HG02852 (cell line): Measurements from ENCODE around the gene SCRN1.

Source experiments
- ATAC-seq: cut with Tn5 transposase; IDR thresholded peaks from one replicate; pipeline ENCODE4 v1.9.1; 2021; ENCODE audit warnings: mild to moderate bottlenecking, moderate library complexity; ENCODE audit not compliant: unreplicated experiment

The SCRN1 gene

DNA sequence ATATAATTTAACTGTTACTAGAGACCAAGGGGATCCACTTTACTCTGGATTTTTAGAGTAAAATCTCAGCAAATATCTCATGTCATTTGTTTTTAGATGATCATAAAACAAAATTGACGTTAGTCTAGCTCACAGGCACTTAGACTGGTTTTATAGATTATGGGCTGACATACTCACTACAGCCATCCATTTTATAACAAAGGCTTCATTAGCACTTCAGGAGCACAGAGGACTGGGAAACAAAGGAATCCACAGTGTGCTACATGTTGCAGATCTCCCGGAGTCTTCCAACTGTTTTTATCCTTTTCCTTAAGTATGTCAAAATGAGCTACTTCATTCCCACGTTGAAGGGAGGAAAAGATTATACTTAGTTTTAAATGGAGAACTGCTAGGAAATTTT is 15.9 kb upstream of the SCRN1 start:
- no peak for ATAC-seq

DNA sequence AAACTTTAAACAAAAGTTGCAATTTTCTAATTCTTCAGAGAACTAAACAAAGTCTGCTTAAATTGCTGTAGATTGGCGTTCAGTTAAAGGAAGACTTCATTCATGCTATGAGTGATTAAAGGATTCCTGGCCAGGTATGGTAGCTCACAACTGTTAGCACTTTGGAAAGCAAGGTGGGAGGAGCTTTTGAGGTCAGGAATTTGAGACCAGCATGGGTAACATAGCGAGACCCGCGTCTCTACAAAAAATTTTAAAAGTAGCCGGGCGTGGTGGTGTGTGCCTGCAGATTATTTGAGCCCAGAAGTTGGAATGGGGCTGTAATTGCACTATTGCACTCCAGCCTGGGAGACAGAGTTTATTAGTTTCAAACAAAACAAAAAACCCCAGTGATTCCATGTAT is 13.5 kb upstream of the SCRN1 start:
- no peak for ATAC-seq

DNA sequence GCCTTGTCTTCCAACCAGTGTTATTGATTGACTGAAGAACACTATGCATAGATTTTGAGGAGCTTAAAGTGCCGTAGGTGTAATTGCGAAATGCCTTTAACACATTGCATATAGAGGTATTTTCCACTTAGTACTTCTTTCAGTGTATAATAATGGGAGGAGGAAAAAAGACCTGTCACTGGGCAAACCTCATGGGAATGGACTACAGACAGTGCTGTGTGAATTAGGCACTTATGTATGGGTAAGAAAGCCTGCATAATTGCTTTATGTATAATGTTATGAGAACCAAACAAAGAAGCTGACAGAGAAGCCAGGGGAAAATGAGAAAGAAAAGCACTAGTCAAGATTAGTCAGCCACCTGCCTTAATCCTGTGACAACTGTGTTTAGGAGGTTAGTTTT is 12.4 kb upstream of the SCRN1 start:
- no peak for ATAC-seq

DNA sequence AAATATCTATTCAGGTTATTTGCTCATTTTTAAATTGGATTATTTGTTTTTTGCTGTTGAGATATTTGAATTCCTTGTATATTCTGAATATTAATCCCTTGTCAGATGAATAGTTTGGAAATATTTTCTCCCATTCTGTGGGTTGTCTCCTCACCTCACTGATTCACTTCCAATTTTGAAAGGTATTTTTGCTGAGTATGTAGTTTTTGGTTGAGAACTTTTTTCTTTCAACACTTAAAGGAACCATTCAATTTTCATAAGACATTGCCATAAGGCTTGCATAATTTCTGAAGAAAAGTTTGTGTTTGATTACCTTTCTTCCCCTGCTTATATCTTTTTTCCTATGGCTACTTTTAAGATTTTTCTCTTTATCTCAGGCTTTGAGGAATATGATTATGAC is 8.9 kb upstream of the SCRN1 start:
- ATAC-seq = no peak

DNA sequence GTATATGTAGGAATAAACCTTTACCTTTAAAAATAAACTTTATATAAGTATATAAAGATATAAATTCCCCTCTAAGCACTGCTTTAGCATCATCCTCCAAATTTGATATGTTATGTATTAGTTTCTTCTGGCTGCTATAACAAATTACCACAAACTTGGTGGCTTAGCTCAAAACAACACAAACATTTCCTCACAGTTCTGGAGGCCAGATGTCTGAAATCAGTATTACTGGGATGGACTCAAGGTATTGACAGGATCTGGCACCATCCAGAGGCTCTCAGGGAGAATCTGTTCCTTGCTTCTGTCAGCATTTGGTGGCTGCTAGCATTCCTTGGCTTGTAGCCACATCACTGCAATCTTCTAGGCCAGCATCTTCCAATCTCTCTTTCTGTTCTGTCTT is 6.7 kb upstream of the SCRN1 start:
- no peak for ATAC-seq

DNA sequence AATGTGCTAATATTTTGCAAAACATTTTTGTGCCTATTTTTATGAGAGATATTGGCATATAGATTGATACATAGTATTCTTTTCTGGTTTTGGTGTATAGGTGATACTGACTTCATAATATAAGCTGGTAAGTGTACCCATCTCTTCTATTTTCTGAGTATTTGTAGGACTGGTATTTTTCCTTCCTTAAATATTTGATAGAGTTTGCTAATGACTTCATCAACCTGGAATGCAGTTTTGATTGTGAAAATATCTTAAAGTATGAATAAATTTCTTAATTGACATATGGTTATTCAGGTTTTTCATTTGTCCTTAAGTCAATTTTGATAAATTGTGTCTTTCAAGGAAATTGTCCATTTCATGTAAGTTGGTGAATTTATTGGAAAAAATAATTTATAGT is 6.1 kb upstream of the SCRN1 start:
- no peak for ATAC-seq

DNA sequence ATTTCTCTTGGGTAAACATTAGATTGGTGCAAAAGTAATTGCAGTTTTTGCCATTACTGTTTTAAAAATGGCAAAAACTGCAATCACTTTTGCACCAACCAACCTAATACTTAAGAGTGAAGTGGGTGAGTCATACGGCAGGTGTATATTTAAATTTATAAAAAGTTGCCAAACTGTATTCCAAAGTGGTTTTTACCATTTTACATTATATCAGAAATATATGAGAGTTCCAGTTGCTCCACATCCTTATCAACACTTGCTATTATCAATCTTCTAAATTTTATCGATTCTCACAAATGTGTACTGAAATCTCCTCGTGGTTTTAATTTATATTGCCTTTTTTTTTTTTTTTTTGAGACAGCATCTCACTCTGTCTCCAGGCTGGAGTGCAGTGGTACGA is 3.5 kb upstream of the SCRN1 start:
- ATAC-seq = no peak

DNA sequence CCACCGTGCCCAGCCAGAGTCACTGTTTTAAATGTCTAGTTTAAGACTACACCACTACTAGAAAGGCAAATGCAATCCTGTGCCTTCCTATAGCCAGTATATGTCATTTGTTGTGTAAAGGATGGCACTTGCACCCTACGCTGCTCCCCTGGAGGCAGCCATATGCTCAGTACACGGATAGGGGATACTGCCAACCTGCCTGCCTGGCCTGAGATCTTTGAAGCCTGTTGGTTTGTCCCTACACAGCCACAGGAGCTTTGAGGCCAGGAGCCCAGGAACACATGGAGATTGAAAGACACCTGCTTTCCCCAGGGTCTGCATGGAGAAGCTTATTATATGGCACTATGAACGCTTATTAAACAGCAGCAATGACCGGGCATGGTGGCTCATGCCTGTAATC is 2.3 kb upstream of the SCRN1 start:
- ATAC-seq = no peak

DNA sequence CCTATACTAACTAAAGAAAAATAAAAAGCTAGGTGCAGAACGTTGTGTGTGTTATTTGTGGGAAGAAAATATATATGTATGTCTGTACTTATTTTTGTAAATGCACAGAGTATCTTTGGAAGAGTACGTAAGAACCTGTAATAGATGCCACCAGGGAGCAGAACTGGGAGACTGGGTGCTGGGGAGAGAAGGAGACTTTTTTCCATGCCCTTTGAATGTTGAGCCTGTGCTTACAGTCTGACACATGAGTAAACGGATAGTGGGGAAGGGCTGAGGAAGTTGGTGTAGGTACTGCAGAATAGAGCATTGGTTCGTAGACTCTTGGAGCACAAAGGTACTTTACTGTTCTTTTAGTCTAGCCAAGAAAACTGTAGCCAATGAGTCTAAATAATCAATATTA is 1.3 kb upstream of the SCRN1 start:
- no peak for ATAC-seq

DNA sequence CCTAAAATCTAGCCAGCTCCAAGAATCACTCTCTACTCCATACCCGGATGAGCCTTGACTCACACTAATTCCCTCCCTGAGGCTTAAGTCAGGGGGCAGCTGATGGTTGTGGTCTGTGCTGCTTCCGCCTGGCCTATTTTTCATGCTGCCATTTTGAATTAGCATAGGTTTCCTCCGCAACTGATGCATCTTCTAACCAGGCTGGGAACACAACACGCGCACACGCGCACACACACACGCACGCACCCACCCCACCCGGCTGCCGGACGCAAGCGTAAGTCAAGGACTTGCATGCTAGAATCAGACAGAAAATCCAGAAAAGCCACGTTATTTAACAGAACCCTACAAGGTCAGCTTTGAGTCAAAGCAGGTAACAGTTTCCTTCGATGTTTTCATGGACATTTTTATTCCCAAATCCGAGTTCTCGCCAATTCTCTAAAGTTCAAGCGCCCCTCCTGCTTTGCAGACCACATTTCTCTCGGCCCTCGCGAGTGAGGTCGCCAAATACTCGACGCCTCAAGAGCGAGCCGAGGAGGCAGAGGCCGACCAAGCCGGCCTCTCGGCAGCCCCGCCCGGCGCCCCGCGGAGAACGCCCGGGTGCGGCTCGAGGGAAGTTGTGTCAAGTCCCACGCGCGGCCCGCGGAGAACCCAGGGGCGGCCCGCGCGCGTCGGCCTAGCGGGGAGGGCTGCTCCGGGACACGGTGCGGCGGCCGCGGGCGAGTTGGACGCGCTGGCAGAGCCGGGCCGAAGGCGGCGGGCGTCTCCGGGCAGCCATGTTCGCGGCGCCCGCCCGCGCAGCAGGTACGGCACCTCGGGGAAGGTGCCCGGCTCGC is 961 bp downstream of the SCRN1 start:
- ATAC-seq = peak; percentile 32

DNA sequence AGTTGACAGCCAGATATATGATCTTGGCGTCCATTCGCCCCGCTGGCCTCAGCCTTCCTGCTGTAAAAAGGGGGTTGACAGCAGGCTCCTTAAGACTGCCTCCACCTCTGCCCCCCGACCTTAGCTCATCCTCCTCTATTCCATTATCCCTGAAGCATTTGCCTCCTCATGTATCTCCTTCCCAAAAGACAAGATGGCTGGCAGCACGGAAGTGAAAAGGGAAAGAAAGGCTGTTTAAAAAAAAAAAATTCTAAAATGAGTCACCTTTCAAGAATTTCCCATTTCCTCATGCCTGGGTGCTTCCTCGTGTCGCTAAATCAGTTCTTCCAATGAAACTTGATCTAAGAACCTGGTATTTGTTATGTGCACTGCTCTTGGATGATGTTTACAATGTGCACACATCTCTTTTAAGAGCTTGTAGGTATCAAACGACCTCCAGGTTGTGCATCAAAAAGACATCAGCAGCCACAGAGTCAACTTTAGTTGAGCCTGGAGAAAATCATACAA is 1.7 kb downstream of the SCRN1 start:
- ATAC-seq = no peak

DNA sequence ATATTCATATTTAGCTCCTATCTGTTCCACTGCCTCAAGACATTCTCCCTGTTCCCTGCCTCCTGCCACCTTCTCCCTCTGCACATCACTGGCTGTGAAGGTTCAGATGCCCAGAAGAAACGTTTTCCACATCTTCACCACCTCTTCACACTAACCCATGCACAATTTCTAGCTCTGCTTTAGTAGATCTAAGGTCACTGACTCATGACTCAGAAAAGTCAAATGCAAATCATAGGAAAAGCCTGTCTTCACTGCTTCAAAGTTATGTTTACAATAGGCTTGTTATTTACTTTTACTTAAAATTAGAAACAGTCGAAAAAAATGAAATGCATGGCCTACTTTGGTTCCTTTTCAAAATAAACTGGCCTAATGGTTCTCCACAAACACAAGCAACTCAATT is 2.5 kb downstream of the SCRN1 start:
- ATAC-seq = no peak

DNA sequence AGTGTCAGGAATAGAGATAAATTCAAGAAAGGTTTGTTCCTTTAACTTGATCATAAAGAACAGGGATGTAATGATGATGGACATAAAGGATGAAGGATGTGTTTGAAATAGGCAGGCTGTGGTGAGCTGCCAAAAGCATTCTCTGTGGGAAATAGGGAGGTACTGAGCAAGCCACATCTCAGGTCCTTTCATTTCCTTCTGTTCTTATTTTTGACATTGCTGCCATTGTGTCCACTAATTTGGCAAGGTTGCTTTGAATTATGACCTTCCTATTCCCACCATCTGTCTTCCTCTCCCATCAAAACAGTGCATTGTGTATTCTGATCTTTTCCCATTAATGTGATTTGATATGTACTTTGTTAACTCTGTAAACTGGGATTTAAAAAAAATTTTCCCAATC is 9.4 kb downstream of the SCRN1 start:
- no peak for ATAC-seq

DNA sequence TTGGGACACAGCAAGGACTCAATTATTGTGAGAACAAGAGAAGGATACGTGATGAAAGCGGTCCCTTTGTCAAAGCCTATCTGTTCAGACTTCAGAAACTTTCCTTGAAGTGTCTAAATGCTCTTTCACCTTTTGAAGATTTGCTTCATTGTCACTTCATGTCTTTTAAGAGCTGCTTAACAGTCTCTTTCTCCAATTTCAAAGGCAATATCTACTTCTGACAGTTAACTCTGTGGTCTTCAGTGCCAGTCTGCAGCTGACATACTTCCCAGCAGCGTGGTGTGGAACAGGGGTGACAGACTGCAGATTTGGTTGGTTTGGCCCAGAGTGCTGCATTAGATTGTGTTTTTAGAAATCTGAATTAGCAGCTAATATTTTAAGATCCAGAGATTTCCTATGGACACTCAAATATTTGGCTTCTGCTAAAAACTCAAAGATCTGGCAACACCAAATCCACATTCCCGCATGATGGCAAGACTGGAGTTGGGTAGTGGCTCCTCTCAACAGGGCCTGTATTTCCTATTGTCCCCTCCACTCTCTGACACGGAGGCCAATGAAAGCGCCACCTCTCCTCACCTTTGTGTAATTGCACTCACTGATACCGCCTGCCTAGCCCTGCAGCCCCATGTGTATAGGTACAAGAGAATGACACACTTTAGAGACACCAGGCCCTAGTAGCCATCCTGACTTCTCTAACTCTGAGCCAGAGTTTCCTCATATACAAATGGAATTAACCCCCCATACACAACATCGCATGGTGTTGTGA is 11.5 kb downstream of the SCRN1 start:
- no peak for ATAC-seq

DNA sequence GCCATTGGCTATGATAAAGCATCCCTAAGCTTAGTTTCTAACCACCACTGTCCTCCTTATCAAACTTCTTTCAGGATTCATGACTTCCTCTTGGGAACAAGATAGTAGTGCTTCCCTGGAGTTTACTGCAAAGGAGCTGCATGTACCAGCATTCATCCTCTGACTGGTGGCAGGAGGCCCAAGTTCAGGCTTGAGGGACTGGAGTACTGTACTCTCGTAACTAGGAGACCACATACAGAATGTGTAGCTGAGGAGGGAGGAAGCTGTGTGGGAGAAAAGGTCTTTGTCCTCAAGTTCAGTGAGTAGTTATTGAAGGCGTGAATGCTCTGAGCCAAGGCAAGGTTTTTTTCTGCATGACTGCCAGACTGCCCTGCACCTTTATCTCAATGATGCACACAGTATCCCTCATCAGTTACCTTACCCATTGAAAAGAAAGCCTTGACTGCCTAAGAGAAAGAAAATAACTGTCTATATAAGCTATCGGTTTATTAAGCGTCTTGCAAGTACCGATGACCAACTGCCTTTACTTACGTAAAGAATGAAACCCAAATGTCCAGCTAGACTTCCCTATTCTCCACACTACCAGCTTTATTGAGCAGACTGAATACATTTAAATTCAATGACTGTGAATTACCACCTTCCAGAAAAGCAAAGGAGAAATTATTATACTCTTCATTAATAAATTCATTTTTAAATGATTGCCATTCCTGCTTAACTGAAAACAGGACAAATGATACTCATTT is 12.8 kb downstream of the SCRN1 start:
- ATAC-seq = no peak

DNA sequence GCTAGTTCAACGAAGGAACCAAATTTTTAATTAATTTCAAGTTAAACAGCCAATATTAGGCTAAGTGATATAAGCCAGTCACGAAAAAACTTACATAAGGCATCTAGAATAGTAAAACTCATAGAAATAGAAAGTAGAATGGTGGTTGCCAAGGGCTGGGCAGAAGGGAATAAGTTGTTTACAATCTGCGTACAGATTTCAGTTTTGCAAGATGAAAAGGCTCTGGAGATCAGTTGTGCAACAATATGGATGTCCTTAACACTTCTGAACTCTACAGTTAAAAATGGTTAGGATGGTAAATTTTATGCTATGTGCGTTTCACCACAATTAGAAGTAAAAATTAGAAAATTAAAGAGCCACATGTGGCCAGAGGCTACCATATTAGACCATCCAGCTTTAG is 13.3 kb downstream of the SCRN1 start:
- ATAC-seq = no peak

DNA sequence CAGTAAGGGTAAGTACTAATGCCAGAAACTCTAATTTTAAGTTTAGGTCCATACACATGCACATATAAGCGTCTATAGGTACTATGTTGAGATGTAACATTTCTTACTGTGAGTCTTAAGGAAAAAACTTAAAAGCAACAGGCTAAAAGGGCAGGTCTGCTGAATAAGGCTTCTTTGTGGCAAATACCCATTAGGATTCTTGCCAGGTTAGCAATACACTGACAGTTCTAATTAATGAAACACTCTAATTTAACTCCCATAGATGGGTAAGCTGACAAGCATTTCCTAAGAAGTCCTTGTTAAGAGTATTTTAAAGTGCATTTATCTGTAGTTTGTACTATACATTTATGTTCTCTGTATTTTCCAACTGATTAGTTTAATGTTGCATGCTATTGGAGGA is 14.0 kb downstream of the SCRN1 start:
- ATAC-seq = no peak

DNA sequence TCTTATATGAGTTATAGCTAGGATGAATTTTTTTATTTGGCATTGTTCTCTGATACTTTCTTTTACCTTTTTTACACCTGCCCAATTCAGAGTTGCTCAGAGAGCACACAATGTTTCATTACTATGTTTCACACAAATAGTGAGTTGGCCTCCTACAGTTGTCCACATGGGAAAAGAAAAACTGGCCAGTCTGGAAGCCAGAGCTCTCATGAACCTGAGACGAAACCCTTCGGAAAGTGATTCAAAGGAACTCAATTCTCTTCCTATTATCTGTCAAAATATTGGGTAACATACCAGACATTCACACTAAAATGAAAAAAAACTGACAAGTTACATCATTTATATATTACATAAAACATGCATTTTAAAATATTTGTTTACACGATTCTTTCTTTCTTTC is 15.3 kb downstream of the SCRN1 start:
- no peak for ATAC-seq

DNA sequence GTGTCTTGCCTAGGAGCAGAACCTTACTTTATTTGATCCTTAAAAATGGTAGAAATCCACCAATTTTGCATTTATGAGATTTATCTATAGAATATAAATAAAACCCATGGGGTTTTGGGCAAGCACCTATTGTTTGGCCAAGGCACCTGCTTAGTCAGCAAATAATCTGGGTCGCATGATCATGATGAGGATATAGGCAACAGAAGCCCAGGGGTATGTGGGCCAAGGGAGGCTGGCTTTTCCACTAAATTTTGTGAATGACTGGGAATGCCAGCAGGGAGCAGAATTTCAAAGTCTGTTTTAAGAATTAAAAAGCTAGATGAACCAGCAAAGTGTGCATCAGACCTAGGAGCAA is 17.3 kb downstream of the SCRN1 start:
- ATAC-seq = no peak

DNA sequence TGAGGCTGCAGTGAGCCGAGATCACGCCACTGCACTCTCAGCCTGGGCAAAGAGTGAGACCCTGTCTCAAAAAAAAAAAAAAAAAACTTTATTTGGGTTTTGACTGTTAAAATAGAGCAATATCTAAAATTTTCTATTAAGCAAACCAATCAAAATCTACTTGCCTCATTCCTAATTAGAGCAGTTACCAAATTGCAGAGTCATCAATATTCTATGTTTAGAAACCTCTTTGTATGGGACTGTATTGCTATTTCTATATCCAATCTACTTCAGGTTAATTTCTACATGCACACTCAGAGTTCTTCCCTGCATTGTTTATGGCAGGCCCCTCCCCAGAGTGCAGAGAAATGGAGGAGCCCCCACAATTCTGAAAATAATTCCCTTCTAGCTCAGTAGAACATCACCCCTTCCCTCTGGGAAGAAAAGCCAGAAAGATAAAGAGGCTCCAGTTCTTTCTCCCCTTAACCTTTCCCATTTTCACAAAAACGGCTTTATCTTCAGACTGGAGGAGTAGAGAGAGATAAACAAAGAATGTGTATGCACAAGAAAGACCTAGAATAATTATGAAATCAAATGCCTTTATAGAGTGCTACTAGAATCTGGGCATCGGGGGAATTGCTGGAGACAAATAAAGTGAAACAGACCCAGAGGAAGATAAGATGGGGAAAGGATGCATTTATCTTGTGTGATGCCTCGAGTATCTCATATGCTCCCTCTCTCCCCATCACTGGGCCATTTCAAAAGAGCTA is 17.9 kb downstream of the SCRN1 start:
- ATAC-seq = no peak

DNA sequence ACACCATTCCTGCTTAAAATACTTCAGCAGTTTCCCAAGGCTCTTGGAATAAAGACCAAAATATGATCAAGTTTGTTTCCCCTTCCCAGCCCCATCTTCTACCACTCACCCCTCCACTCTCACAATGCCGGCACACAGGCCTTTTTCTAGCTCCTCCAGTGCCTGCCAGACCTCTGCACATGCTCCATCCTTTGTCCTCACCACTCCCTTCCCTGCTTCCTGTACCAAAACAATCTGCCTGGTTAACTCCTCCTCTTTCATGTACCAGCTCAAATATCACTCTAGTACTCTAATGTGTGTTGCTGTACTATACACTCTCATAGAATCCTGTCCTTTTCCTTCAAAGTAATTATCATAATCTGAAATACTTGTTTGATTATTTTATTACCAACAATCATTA is 19.4 kb downstream of the SCRN1 start:
- no peak for ATAC-seq
